ENCODE data around the gene CCSER1. TPM values are rescaled to one million over a fixed set of nuclear protein-coding genes. Genes with fewer than 3 reads are reported as not detected.
"Not testable (repeated sequence)": the region's sequence is repeated elsewhere in the genome, so short reads cannot be mapped to it uniquely, and the experiment has no call there.

The CCSER1 gene
- total RNA-seq, 1 experiment from 2014 or later = 1.5 TPM

DNA sequence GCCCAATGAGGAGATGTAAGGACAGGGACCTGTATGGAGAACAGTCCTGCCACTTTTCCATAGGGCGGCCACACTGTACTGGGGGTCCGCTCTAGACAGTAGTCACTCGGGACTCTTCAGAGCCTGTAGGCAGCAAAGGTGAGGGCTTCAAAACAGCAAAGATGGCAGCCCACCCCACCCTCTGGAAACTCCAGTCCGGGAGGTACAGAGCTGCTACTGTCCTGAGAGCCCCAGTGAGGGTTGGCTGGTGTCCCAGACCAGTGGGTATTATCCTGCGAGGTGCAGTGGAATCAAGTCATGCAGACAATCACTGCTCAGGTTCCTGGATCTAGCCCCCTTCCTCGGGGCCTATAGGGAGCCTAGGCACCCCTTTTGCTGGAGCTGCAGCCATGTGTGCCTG lies 1392.0 kb downstream of the CCSER1 start:
- no peak for DNase-seq (ENCODE audit: low spot score)

- no peak for DNase-seq (ENCODE audit: low spot score)
Observed at GRCh38 chr4:91525621-91526020, 1398.4 kb downstream of the CCSER1 start.

DNA sequence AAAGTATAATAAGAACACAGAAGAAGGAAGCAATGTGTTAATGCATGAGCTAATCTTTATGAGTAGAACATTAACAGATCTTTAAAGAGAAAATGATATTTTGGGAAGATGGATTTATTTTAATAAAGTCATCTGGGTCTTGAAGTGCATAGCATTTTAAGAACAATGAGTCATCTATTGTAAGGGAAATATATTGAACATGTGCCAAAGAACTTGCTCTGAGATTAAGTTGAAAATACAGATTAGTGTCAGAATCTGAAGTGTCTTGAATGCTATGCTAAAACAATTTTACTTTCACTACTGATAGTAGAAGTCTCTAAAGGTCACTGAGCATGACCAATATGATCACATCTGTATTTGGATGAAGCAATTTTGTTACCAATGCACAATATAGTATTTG lies 1399.9 kb downstream of the CCSER1 start:
- no peak for DNase-seq (ENCODE audit: low spot score)

DNA sequence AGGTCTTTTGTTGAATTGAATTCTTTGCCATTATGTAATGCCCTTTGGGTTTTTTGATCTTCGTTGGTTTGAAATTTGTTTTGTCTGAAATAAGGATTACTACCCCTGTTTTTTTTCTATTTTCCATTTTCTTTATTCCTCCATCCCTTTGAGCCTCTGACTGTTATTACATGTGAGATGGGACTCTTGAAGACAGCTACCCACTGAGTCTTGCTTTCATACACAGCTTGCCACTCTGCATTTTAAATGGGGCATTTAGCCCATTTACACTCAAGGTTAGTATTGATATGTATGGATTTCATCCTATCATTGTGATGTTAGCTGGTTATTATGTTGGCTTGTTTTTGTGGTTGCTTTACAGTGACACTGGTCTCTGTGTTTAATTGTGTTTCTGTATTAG lies 1440.4 kb downstream of the CCSER1 start:
- DNase-seq (ENCODE audit: low spot score) = no peak

DNA sequence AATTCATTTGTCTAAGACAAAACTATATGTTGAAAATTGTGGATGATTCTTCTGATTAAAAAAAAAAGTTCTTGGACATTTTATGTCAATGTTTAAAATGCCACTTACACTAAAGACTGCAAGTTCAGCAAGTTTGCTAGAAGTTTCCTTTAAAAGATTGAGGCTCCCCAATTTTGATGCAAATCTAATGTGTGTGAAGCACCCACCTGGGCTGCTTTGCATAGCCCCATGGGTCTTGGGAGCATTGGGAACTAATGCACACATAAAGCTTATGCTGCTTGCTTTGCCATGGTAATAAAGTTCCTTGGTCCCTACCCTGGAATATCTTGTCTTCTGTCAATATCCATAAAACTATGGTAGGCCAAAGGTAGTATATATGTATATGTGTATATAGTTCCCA lies 1450.7 kb downstream of the CCSER1 start:
- DNase-seq (ENCODE audit: low spot score) = no peak

DNA sequence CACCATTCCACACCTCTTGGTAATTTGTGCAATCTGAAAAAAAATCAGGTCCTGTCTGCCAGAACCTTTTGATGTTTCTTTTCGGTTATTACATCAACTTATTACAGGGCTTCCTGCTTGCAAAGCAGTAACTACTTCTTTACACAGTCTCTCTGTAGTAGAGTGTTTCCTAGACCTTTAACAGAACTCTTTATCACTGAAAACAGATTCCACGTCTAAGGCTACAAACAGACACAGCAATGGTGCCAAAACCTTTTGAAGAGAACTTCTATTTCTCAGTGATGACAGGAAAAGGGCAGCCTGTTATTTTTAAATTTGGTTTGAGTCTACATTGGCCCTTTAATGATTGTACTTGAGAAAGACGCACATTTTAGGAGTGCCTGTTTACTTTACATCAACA lies 1463.1 kb downstream of the CCSER1 start:
- no peak for DNase-seq (ENCODE audit: low spot score)

GRCh38 chr4:91592125-91592524 lies 1464.9 kb downstream of the CCSER1 start:
- no peak for DNase-seq (ENCODE audit: low spot score)

GRCh38 chr4:91596718-91597117 lies 1469.5 kb downstream of the CCSER1 start:
- DNase-seq (ENCODE audit: low spot score) = no peak

DNA sequence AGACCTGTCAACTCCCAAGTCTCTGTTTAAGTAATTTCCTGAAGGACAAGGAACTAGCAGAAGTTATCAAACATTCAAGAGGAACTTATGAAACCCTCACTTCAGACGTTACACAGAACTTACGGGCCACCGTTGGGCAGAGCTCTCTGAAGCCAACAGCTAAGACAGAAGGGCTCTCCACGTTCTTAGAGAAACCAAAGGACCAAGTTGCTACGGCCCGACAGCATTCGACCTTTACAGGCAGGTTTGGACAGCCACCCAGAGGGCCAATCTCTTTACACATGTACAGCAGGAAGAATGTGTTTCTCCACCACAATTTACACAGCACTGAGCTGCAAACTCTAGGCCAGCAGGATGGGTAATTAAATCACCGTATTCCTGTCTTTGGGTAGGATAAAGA lies 1471.5 kb downstream of the CCSER1 start:
- no peak for DNase-seq (ENCODE audit: low spot score)

DNA sequence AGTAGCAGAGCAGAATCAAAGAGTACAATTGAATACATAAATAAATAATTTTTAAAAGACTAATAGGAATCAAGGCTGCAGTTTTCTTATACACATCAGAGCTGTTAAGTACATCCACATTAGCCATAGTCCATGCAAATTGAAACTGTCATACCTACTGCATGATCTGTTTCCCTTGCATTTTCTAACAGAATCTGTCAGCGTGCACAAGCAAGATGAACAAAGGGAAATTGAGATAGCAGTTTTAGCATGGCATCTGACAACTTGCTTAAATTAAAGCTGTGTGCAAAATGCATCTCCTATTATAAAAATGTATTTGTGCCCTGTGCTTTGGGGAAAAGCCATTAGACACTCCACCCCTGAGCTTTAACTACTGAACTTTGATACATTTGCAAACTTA lies 1473.1 kb downstream of the CCSER1 start:
- no peak for DNase-seq (ENCODE audit: low spot score)

DNA sequence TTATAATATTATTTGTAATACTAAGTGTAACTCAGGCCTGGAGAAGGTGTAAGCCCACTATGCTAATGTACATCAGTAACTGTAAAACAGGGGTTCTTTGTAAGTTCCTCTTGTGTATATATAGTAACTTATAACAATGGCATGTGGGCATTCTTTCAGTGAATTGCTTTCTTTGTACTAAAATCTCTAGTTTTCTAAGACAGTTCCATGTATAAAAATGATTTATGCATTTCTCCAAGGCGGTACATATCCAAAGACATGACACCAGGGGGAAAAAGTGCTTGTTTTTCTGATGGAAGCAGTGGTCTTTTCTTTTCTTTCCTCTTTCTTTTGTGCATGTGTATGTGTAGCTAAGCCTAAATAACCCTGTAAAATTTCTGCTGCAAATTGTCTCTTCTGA lies 1474.2 kb downstream of the CCSER1 start:
- DNase-seq (ENCODE audit: low spot score) = no peak

- DNase-seq (ENCODE audit: low spot score) = no peak
Observed at GRCh38 chr4:91611782-91612181, 1484.6 kb downstream of the CCSER1 start.

DNA sequence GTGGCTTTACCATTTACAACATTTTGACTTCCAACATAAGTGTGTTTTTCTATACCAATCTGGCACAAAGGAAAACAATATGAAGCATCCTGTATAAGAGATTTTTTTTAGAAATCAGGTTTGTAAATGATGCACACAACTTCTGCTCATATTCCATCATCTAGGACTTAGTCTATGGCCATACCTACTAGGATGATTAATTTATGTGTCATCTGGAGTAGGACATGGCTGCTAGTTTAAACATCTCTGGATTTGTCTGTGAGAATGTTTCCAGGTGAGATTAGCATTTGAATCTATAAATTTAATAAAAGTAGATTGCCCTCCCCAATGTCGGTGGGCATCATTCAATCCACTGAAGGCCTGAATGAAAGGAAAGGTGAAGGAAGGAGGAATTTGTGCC lies 1493.8 kb downstream of the CCSER1 start:
- DNase-seq (ENCODE audit: low spot score) = no peak

GRCh38 chr4:91621446-91621845 lies 1494.3 kb downstream of the CCSER1 start:
- no peak for DNase-seq (ENCODE audit: low spot score)

DNA sequence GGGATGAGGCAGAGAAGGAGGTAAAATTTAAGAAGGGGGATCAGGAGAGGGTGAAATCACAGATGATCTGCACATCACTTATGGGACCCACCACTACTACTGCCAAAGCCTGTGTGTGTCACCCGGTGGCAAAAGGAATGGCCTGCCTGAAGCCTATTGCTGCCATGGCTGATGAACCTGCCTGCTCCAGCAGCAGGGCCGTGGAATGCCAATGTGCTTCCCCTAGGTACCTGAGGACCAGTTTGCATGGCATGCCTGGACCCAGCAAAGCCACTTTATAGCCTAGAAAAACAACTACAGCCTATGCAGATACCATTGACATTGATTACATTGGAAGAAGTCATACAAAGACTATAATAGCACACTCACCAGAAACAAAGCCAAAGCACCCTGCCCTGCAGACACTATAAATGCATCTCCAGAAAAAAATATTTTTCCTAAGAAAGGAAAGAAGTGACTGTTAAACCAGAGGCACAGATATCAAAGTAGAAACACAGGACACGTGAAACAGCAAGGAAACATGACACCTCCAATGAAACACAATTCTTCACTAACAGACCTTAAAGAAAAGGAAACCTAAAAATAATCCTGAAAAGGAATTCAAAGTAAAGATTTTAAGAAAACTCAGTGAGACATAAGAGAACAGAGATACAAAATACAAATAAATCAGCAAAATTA lies 1495.9 kb downstream of the CCSER1 start:
- DNase-seq (ENCODE audit: low spot score) = no peak

- DNase-seq (ENCODE audit: low spot score) = not testable (repeated sequence)
Observed at GRCh38 chr4:91623603-91623967, 1496.4 kb downstream of the CCSER1 start.

GRCh38 chr4:91630054-91630453 lies 1502.9 kb downstream of the CCSER1 start:
- DNase-seq (ENCODE audit: low spot score) = no peak

- DNase-seq (ENCODE audit: low spot score) = no peak
Observed at GRCh38 chr4:91630764-91631163, 1503.6 kb downstream of the CCSER1 start.

DNA sequence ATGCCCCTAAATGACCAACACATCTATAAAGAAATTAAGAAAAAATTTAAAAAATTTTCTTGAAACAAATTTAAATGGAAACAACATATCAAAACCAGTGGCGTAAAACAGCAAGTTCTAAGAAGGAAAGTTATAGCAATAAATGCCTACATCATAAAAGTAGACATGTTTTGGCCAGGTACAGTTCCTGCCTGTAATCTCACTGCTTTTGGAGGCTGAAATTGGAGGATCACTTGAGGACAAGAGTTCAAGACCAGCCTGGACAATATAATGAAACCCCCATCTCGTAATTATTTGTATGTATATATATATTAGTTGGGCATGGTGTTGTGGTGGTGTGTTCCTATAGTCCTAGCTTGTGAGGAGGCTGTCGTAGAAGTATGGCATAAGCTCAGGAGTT lies 1504.1 kb downstream of the CCSER1 start:
- DNase-seq (ENCODE audit: low spot score) = no peak

GRCh38 chr4:91636083-91636482 lies 1508.9 kb downstream of the CCSER1 start:
- no peak for DNase-seq (ENCODE audit: low spot score)
